Neuronal stem cell (in vitro differentiated cells): ENCODE measurements around the gene PHACTR4.
"Not testable (repeated sequence)": the region's sequence is repeated elsewhere in the genome, so short reads cannot be mapped to it uniquely, and the experiment has no call there.

ENCODE experiments used
- DNase-seq: peaks from one replicate; pipeline ENCODE4 v3.0.0-alpha.2; 2013; ENCODE audit warnings: low spot score
- H2AFZ ChIP-seq: one replicate; pipeline ENCODE4 v1.6.1; 2013; ENCODE audit warnings: mild to moderate bottlenecking, low read length, inconsistent platforms
- H2AK5ac ChIP-seq: 2 replicates; pipeline ENCODE4 v1.6.1; 2013; ENCODE audit warnings: low read depth, mild to moderate bottlenecking, inconsistent platforms, low read length, moderate library complexity, mixed read lengths
- H2BK120ac ChIP-seq: 2 replicates; pipeline ENCODE4 v1.6.1; 2013; ENCODE audit warnings: low read depth, mild to moderate bottlenecking, inconsistent platforms, low read length, moderate library complexity, mixed read lengths
- H2BK12ac ChIP-seq: one replicate; pipeline ENCODE4 v1.6.1; 2013; ENCODE audit warnings: low read length, inconsistent platforms
- H2BK15ac ChIP-seq: 2 replicates; pipeline ENCODE4 v1.6.1; 2013; ENCODE audit warnings: mild to moderate bottlenecking, low read length, inconsistent platforms, mixed read lengths
- H2BK5ac ChIP-seq: one replicate; pipeline ENCODE4 v1.6.1; 2013; ENCODE audit warnings: inconsistent platforms, mild to moderate bottlenecking, low read length, moderate library complexity
- H3K14ac ChIP-seq: one replicate; pipeline ENCODE4 v1.6.1; 2013; ENCODE audit warnings: low read length, inconsistent platforms
- H3K18ac ChIP-seq: 2 replicates; pipeline ENCODE4 v1.6.1; 2013; ENCODE audit warnings: low read length, inconsistent platforms
- H3K23ac ChIP-seq: 2 replicates; pipeline ENCODE4 v1.6.1; 2013; ENCODE audit warnings: low read depth, mild to moderate bottlenecking, mixed read lengths, low read length, inconsistent platforms; ENCODE audit not compliant: poor library complexity
- H3K27ac ChIP-seq: replicated peaks from 3 replicates; pipeline ENCODE4 v1.5.1; 2013; ENCODE audit warnings: low read length, inconsistent platforms
- H3K27me3 ChIP-seq, 3 experiments: 2 replicates each; pipeline ENCODE4 v1.6.1; 2013; ENCODE audit warnings: low read length in 3 of 3, mild to moderate bottlenecking in 2 of 3, inconsistent platforms in 1 of 3, low read depth in 1 of 3, mixed read lengths in 1 of 3, moderate library complexity in 1 of 3; ENCODE audit not compliant: control insufficient read depth in 3 of 3, insufficient read depth in 3 of 3
- H3K36me3 ChIP-seq, 2 donors: replicated peaks in 1 of 2; 2 replicates each; pipeline ENCODE4 v1.6.1; 2013; ENCODE audit warnings: low read length in 2 of 2; ENCODE audit not compliant: control insufficient read depth in 2 of 2, insufficient read depth in 2 of 2
- H3K4ac ChIP-seq: 2 replicates; pipeline ENCODE4 v1.6.1; 2013; ENCODE audit warnings: inconsistent platforms, mild to moderate bottlenecking, low read length, moderate library complexity
- H3K4me1 ChIP-seq, 2 donors: 1 replicate in 1 of 2; 2 replicates in 1 of 2; pipeline ENCODE4 v1.6.1; 2013; ENCODE audit warnings: low read length in 2 of 2, low read depth in 1 of 2; ENCODE audit not compliant: control insufficient read depth in 2 of 2, insufficient read depth in 1 of 2
- H3K4me2 ChIP-seq: one replicate; pipeline ENCODE4 v1.6.1; 2013; ENCODE audit warnings: mild to moderate bottlenecking, low read length, inconsistent platforms; ENCODE audit not compliant: insufficient read depth, poor library complexity, severe bottlenecking
- H3K4me3 ChIP-seq, 2 donors: 2 replicates each; pipeline ENCODE4 v1.5.1; 2013; ENCODE audit warnings: low read length in 2 of 2, mild to moderate bottlenecking in 2 of 2, inconsistent platforms in 1 of 2, moderate library complexity in 1 of 2
- H3K79me1 ChIP-seq: one replicate; pipeline ENCODE4 v1.6.1; 2013; ENCODE audit warnings: low read depth, mild to moderate bottlenecking, inconsistent platforms, low read length, moderate library complexity
- H3K9ac ChIP-seq: one replicate; pipeline ENCODE4 v1.6.1; 2013; ENCODE audit warnings: mild to moderate bottlenecking, low read depth, low read length, inconsistent platforms; ENCODE audit not compliant: poor library complexity
- H3K9me3 ChIP-seq, 2 donors: replicated peaks in 1 of 2; 2 replicates each; pipeline versions ENCODE3 to v1.6.1; 2013; ENCODE audit warnings: low read length in 2 of 2, mild to moderate bottlenecking in 2 of 2, inconsistent platforms in 1 of 2, low read depth in 1 of 2, mixed read lengths in 1 of 2, moderate library complexity in 1 of 2; ENCODE audit not compliant: control insufficient read depth in 2 of 2, insufficient read depth in 1 of 2
- H4K8ac ChIP-seq: one replicate; pipeline ENCODE4 v1.6.1; 2013; ENCODE audit warnings: low read depth, mild to moderate bottlenecking, inconsistent platforms, low read length, moderate library complexity
- H4K91ac ChIP-seq: one replicate; pipeline ENCODE4 v1.6.1; 2013; ENCODE audit warnings: low read length, low read depth, mild to moderate bottlenecking, inconsistent platforms; ENCODE audit not compliant: poor library complexity
- WGBS, 2 donors: extraction: QIAGEN DNeasy Blood & Tissue Kit; methylation state at CpG; one replicate each; pipeline ENCODE4 v1.1.7; 2013; ENCODE audit warnings: missing lambda C conversion rate in 2 of 2, mixed read lengths in 1 of 2; ENCODE audit not compliant: insufficient read length in 2 of 2, insufficient replicate concordance in 1 of 2; ENCODE audit errors: extremely low coverage in 2 of 2; 5-methylcytosine and 5-hydroxymethylcytosine counted together

PHACTR4 gene

GRCh38 chr1:28443550-28443949, 74.0 kb downstream of the PHACTR4 start:
- no peaks in the 10 kb centered on the region for H3K79me1 ChIP-seq
- no peak overlapping the region for H3K27ac ChIP-seq
- no peak overlapping the region for H2BK15ac ChIP-seq
- DNase-seq = no peak
- no peak overlapping the region for H4K91ac ChIP-seq
- H3K27me3 ChIP-seq = no peaks in the 10 kb centered on the region
- H4K8ac ChIP-seq = no peak overlapping the region
- H2AFZ ChIP-seq = no peak overlapping the region
- no peak overlapping the region for H2BK12ac ChIP-seq
- H3K4me1 ChIP-seq = no peaks in the 10 kb centered on the region
- no peak overlapping the region for H3K18ac ChIP-seq
- no peak overlapping the region for H3K14ac ChIP-seq
- no peak overlapping the region for H3K23ac ChIP-seq
- no peak overlapping the region for H3K9ac ChIP-seq
- H3K36me3 ChIP-seq = peaks cover 0 to 23% of the 10 kb centered on the region in 2 donors
- no peak overlapping the region for H2BK120ac ChIP-seq
- no peak overlapping the region for H2BK5ac ChIP-seq
- H2AK5ac ChIP-seq = no peak overlapping the region
- peaks cover 0 to 5% of the 10 kb centered on the region in 2 donors for H3K9me3 ChIP-seq
- H3K4ac ChIP-seq = no peak overlapping the region
- no peak overlapping the region for H3K4me3 ChIP-seq
- no CpG with 5 or more reads among the region's 3 CpGs for WGBS, 2 donors
- no peak overlapping the region for H3K4me2 ChIP-seq

GRCh38 chr1:28447679-28448078, 78.1 kb downstream of the PHACTR4 start:
- no peak overlapping the region for H2BK12ac ChIP-seq
- H2BK5ac ChIP-seq = no peak overlapping the region
- H3K4me2 ChIP-seq = no peak overlapping the region
- no peak overlapping the region for H3K4me3 ChIP-seq
- no peak overlapping the region for H2BK15ac ChIP-seq
- no peak overlapping the region for H2AFZ ChIP-seq
- peaks cover 0 to 24% of the 10 kb centered on the region in 2 donors for H3K36me3 ChIP-seq
- H2BK120ac ChIP-seq = no peak overlapping the region
- no peak overlapping the region for H3K18ac ChIP-seq
- H3K4ac ChIP-seq = no peak overlapping the region
- H4K8ac ChIP-seq = no peak overlapping the region
- H3K27me3 ChIP-seq = no peaks in the 10 kb centered on the region
- no peak overlapping the region for H4K91ac ChIP-seq
- no peak overlapping the region for H2AK5ac ChIP-seq
- no peak for DNase-seq
- no peak overlapping the region for H3K14ac ChIP-seq
- no peak overlapping the region for H3K27ac ChIP-seq
- no CpG with 5 or more reads among the region's 4 CpGs for WGBS, 2 donors
- no peak overlapping the region for H3K23ac ChIP-seq
- no peaks in the 10 kb centered on the region for H3K79me1 ChIP-seq
- no peaks in the 10 kb centered on the region for H3K4me1 ChIP-seq
- no peak overlapping the region for H3K9ac ChIP-seq
- peaks cover 0 to 5% of the 10 kb centered on the region in 2 donors for H3K9me3 ChIP-seq

- not testable (repeated sequence) for H3K9ac ChIP-seq, H2BK15ac ChIP-seq, H3K18ac ChIP-seq, H3K4me1 ChIP-seq, H3K23ac ChIP-seq, H2BK120ac ChIP-seq, H3K27me3 ChIP-seq, H4K8ac ChIP-seq, H4K91ac ChIP-seq, H3K4me2 ChIP-seq, H2BK12ac ChIP-seq, H2AFZ ChIP-seq, H3K27ac ChIP-seq, DNase-seq, H2AK5ac ChIP-seq, H3K4me3 ChIP-seq, H2BK5ac ChIP-seq, H3K9me3 ChIP-seq, H3K4ac ChIP-seq, H3K14ac ChIP-seq, H3K79me1 ChIP-seq
- no CpG with 5 or more reads among the region's 8 CpGs for WGBS, 2 donors
- H3K36me3 ChIP-seq = peaks cover 0 to 25% of the 10 kb centered on the region in 2 donors
Measured at GRCh38 chr1:28448094-28448611, 78.6 kb downstream of the PHACTR4 start.

- no peak overlapping the region for H2BK120ac ChIP-seq
- H2BK15ac ChIP-seq = no peak overlapping the region
- no peak for DNase-seq
- no CpG with 5 or more reads among the region's 1 CpG for WGBS, 2 donors
- no peak overlapping the region for H4K91ac ChIP-seq
- H3K9ac ChIP-seq = no peak overlapping the region
- no peak overlapping the region for H2BK5ac ChIP-seq
- no peak overlapping the region for H3K4me2 ChIP-seq
- no peak overlapping the region for H3K14ac ChIP-seq
- no peak overlapping the region for H2AK5ac ChIP-seq
- no peaks in the 10 kb centered on the region for H3K79me1 ChIP-seq
- H4K8ac ChIP-seq = no peak overlapping the region
- no peak overlapping the region for H3K4ac ChIP-seq
- H3K9me3 ChIP-seq = no peaks in the 10 kb centered on the region
- H3K27me3 ChIP-seq = no peaks in the 10 kb centered on the region
- no peak overlapping the region for H3K23ac ChIP-seq
- peaks cover 0 to 27% of the 10 kb centered on the region in 2 donors for H3K36me3 ChIP-seq
- no peak overlapping the region for H3K27ac ChIP-seq
- no peak overlapping the region for H2AFZ ChIP-seq
- H3K4me3 ChIP-seq = no peak overlapping the region
- H3K18ac ChIP-seq = no peak overlapping the region
- H3K4me1 ChIP-seq = no peaks in the 10 kb centered on the region
- H2BK12ac ChIP-seq = no peak overlapping the region
Measured at GRCh38 chr1:28449904-28450303, 80.4 kb downstream of the PHACTR4 start.
